Liver (tissue), 3 donors: ENCODE measurements around the gene UBL4A.

Experiments used
- GABPA ChIP-seq, 2 donors: IDR thresholded peaks in 1 of 2; conservative IDR thresholded peaks in 1 of 2; 2 replicates each; pipeline ENCODE4 v1.6.1; 2016; ENCODE audit warnings: antibody characterized with exemption in 2 of 2, mild to moderate bottlenecking in 1 of 2, moderate library complexity in 1 of 2
- TF ChIP-seq, protein P1 (sequence below): fragments of 150-350 bp; IDR thresholded peaks from 2 replicates; pipeline ENCODE4 v1.5.1; 2017; ENCODE audit warnings: improper control_type of control experiment, low read depth, low read length; ENCODE audit not compliant: missing input control
- TF ChIP-seq, protein P2 (sequence below): IDR thresholded peaks from 2 replicates; pipeline ENCODE4 v1.6.1; 2016; ENCODE audit warnings: antibody characterized with exemption
- donor health status: healthy.
- donor health status: healthy.

DNA sequence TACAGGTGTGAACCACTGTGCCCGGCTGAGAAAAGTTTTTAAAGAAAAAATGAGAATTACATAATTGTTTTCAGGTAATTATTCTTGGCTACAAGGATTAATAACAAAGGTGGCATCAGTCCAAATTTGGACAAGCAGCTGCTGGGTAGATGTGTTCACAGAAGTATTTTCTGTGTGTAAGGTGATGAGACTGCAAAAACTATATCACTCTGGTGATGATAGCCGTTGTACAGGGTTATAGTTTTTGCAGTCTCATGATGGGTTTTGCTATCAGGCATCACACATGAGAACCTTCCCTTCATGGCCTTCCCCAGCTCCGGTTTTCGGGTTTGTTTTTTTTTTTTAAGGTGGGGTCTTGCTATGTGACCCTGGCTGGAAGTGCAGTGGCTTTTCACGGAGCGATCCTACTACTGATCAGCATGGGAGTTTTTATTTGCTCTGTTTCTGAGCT is 9.1 kb upstream of the UBL4A start:
- TF ChIP-seq, protein P1, sequence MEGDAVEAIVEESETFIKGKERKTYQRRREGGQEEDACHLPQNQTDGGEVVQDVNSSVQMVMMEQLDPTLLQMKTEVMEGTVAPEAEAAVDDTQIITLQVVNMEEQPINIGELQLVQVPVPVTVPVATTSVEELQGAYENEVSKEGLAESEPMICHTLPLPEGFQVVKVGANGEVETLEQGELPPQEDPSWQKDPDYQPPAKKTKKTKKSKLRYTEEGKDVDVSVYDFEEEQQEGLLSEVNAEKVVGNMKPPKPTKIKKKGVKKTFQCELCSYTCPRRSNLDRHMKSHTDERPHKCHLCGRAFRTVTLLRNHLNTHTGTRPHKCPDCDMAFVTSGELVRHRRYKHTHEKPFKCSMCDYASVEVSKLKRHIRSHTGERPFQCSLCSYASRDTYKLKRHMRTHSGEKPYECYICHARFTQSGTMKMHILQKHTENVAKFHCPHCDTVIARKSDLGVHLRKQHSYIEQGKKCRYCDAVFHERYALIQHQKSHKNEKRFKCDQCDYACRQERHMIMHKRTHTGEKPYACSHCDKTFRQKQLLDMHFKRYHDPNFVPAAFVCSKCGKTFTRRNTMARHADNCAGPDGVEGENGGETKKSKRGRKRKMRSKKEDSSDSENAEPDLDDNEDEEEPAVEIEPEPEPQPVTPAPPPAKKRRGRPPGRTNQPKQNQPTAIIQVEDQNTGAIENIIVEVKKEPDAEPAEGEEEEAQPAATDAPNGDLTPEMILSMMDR = no peak
- TF ChIP-seq GABPA (IDR thresholded peaks at IDR 0.05 in 1 of 2, conservative IDR thresholded peaks at IDR 0.05 in 1 of 2) = no peak
- TF ChIP-seq, protein P2, sequence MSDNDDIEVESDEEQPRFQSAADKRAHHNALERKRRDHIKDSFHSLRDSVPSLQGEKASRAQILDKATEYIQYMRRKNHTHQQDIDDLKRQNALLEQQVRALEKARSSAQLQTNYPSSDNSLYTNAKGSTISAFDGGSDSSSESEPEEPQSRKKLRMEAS = no peak
